ENCODE measurements around the gene CFAP251. TPM values are rescaled to one million over a fixed set of nuclear protein-coding genes. Genes with fewer than 3 reads are reported as not detected.

The CFAP251 gene
- total and polyA plus RNA-seq, 2 of the 8 experiments (the other 6 are each of a cell fraction or from before 2014, with no cell fraction given) = 1.8 to 2.9 TPM

- no peak overlapping the region for H3K4me2 ChIP-seq (ENCODE audit: insufficient read depth in 1 of 2, low read depth in 2 of 2, low read length in 2 of 2)
- no peaks in the 10 kb centered on the region for H3K27me3 ChIP-seq (replicated peaks in 1 of 4; ENCODE audit: control insufficient read depth in 3 of 4, extremely low read depth in 1 of 4, insufficient read depth in 3 of 4, low read length in 3 of 4)
- no peak overlapping the region for H3K4me3 ChIP-seq (ENCODE audit: extremely low read depth in 1 of 4, insufficient read depth in 2 of 4, low read depth in 3 of 4, low read length in 4 of 4)
- H2BK15ac ChIP-seq (ENCODE audit: low read length) = no peak overlapping the region
- H3K23me2 ChIP-seq (ENCODE audit: low read depth, low read length) = no peaks in the 10 kb centered on the region
- H3K18ac ChIP-seq (ENCODE audit: extremely low read depth, low read length) = no peak overlapping the region
- H2BK5ac ChIP-seq (ENCODE audit: low read depth, low read length) = no peak overlapping the region
- no peak overlapping the region; the same call in 1 of the 2 replicates for H4K8ac ChIP-seq (ENCODE audit: extremely low read depth, insufficient read depth, low read length)
- H2AFZ ChIP-seq (ENCODE audit: low read length) = no peak overlapping the region
- H2BK20ac ChIP-seq (ENCODE audit: low read length) = no peak overlapping the region
- H3K4me1 ChIP-seq (replicated peaks in 1 of 4; ENCODE audit: control insufficient read depth in 3 of 4, insufficient read depth in 4 of 4, low read length in 3 of 4) = no peaks in the 10 kb centered on the region
- no peak for TF ChIP-seq FOSL1 (IDR thresholded peaks at IDR 0.05; ENCODE audit: insufficient read depth, low read depth, low read length)
- no peak for TF ChIP-seq ASH2L (IDR thresholded peaks at IDR 0.05; ENCODE audit: low read length)
- no peak for TF ChIP-seq E2F6 (IDR thresholded peaks at IDR 0.05)
- TF ChIP-seq TCF12 (IDR thresholded peaks at IDR 0.05; ENCODE audit: low read depth, low read length) = no peak
- TF ChIP-seq SIX5 (IDR thresholded peaks at IDR 0.05; ENCODE audit: low read depth, low read length) = no peak
- TF ChIP-seq SRF (IDR thresholded peaks at IDR 0.05; ENCODE audit: low read depth, low read length) = no peak
- no peak for TF ChIP-seq SIRT6 (IDR thresholded peaks at IDR 0.05; ENCODE audit: low read length)
- TF ChIP-seq POU5F1 (IDR thresholded peaks at IDR 0.05; ENCODE audit: low read depth, low read length) = no peak
- TF ChIP-seq KDM5A (IDR thresholded peaks at IDR 0.05; ENCODE audit: low read length) = no peak
- no peak for TF ChIP-seq ATF3 (IDR thresholded peaks at IDR 0.05; ENCODE audit: insufficient read depth, low read depth, low read length)
- TF ChIP-seq SUZ12 (IDR thresholded peaks at IDR 0.05; ENCODE audit: low read length) = no peak
- H3K27ac ChIP-seq (ENCODE audit: low read depth, low read length) = 0 out of 2 replicates have a peak overlapping the region, but pooled peaks have one; percentile 22
- no peak overlapping the region for H2AK5ac ChIP-seq (ENCODE audit: low read depth, low read length)
- no peaks in the 10 kb centered on the region for H3K79me2 ChIP-seq (ENCODE audit: control insufficient read depth in 1 of 2, insufficient read depth in 2 of 2, low read length in 2 of 2)
- ChIA-PET CTCF (ENCODE audit: partially characterized antibody) (interaction anchor here (0.7 to 3.3 kb wide), 3 partner anchors 9 to 838 kb away, joined by 3 to 18 read pairs (median 3); no protein-coding TSS in a partner anchor), POLR2A (ENCODE audit: partially characterized antibody) (interaction anchor here (0.8 kb wide), 1 partner anchor 17 kb away, joined by 3 read pairs; no protein-coding TSS in a partner anchor)
- FAIRE-seq (no peak), DNase-seq (ENCODE audit: low read depth in 1 of 2, low spot score in 2 of 2) (no peak)
- no peaks in the 10 kb centered on the region; the same call in 1 of the 2 replicates for H3K79me1 ChIP-seq (ENCODE audit: low read depth, low read length)
- H4K5ac ChIP-seq (ENCODE audit: insufficient read length, low read depth, low read length) = no peak overlapping the region
- H3K36me3 ChIP-seq (ENCODE audit: control insufficient read depth in 2 of 4, insufficient read depth in 4 of 4, low read length in 3 of 4) = peaks cover 6 to 33% (median 19%) of the 10 kb centered on the region in 4 experiments; a peak in 7 of 8 replicates
- no peak overlapping the region for H3K14ac ChIP-seq (ENCODE audit: insufficient read length)
- H3K23ac ChIP-seq (ENCODE audit: insufficient read length) = no peak overlapping the region
- peaks cover 8 to 16% of the 10 kb centered on the region in 2 experiments; a peak in 3 of 4 replicates for H3K9me3 ChIP-seq (ENCODE audit: insufficient read depth in 2 of 2, low read depth in 1 of 2, low read length in 1 of 2)
- H4K91ac ChIP-seq (replicated peaks; ENCODE audit: insufficient read length, low read length) = no peak overlapping the region
- no peak overlapping the region for H3K56ac ChIP-seq (replicated peaks; ENCODE audit: insufficient read length, low read depth, low read length)
- no peak overlapping the region for H2BK120ac ChIP-seq (replicated peaks; ENCODE audit: low read depth, low read length)
- H4K20me1 ChIP-seq (replicated peaks in 1 of 2; ENCODE audit: control insufficient read depth in 1 of 2, insufficient read depth in 2 of 2, low read length in 2 of 2) = no peaks in the 10 kb centered on the region
- no peak overlapping the region for H3K9ac ChIP-seq (replicated peaks in 1 of 4; ENCODE audit: extremely low read depth in 1 of 4, low read depth in 3 of 4, low read length in 3 of 4)
- 88% methylated on average over 19 of the region's 21 CpGs; no CpG with 5 or more reads in 1 of the 2 experiments for WGBS, 2 experiments (ENCODE audit: extremely low coverage in 1 of 2, insufficient coverage in 1 of 2, insufficient read length in 1 of 2, insufficient replicate concordance in 2 of 2, low coverage in 1 of 2, low lambda C conversion rate in 2 of 2, missing lambda C conversion rate in 1 of 2)
- no peak overlapping the region for H2BK12ac ChIP-seq (ENCODE audit: low read depth, low read length)
- H3K4ac ChIP-seq (replicated peaks; ENCODE audit: insufficient read length, low read depth, low read length) = no peak overlapping the region
Observed at GRCh38 chr12:122040579-122041386, 122.4 kb downstream of the CFAP251 start.

Measured in H1 (cell line).